Measurements from ENCODE around the gene RSKR.
"Not testable (repeated sequence)": the region's sequence is repeated elsewhere in the genome, so short reads cannot be mapped to it uniquely, and the experiment has no call there.

Gene RSKR

DNA sequence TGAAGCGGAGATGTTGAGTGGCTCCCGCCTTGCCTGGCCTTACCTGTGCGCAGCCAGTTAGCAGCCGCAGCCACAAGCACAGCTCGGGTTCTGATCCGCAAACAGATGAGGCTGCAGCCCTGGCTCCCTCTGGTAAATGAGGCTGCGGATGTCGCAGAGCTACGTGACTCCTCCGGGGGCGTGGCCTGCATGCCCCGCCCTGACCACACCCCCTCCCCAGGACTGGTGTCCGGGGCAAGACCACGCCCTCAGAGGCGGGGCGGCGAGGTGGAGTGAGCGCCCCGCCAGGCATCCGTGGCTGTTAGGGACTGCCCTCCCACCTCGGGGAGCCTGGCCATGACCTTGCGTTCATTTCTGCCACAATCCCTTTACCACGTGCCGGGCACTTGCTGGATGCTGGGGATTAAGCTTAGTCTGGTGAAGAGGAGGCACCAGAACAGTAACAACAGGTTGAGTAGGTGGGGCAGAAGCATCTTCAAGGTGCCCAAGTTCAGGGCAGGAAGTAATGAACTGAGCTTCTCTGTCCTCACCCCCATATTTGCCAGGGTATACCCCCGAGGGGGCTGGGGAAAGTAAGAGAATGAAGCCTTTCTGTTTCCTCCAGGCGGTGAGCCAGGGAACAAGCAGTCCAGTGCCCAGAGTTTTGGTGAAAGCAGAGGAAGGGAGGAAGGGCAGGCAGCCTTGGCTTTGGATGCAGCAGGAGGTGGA, 37.1 kb downstream of the RSKR start, which contains the start of gene ALDOC:
Gene ALDOC (minus strand): TSS at position 138 of the 708 bp plus-strand sequence. CDS start 1,363 bp downstream, outside the sequence.
- peak; percentile 97 for DNase-seq

DNA sequence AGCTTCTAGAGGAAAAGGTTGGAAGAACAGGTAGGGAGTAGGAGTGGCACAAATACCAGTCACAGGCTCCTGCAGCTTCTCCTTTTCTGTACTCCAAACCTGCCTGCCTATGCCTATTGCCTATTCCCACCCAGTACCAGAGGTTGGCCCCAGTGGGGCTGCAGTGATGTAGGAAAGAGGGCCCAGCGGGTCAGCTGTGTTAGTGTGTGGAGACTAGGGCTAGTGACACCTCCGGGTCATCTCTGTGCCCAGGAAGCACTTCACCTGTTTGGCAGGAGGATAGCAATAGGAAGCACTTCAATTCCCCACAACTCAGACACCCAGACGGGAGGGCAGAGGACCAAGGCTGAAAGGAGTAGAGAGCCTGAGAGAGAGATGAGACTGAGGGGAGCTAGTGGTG, 38.0 kb downstream of the RSKR start:
- not testable (repeated sequence) for DNase-seq

DNA sequence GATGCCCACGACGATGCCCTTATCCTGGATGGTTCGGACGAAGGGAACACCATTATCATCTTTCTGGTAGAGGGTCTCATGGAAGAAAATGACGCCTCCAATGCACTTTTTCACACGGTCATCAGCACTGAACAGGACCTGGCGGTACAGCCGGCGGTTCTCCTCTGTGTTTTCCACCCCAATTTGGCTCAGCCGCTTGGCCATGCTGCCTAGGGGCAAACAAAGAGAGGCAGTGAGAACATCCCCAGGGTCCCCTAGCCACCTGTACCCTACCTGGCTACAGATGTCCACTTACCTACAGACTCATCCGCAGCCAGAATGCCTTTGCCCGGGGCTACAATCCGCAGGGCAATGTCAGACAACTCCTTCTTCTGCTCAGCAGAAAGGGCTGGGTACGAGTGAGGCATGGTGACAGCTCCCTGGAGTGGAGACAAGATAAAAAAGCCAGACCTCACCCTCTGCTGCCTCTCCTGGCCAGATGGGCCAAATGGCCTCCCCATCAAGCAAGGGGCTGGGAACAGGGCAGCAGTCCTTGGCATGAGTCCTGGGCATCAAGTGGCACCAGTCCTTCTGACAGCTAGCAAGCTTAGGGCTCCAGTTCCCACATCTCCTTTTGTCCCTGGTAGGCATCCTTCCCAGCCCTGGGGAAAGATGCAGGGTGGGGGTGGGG, 38.7 kb downstream of the RSKR start:
- no peak for DNase-seq

DNA sequence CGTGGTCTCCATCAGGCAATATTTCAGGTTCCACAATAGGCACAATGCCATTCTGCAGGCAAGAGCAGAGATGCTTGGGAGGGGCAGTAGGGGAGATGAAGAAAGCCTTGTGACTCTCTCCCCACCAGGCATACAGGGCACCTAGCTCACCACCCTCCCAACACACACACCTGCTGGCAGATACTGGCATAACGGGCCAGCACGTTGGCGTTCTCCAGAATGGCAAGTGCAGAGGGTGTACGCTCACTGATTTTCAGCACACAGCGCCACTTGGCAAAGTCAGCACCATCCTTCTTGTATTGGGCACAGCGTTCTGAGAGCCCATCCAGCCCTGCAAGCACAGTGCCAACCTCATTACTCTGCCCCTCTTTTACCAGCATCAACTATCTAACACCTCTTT, 39.5 kb downstream of the RSKR start:
- no peak for DNase-seq

DNA sequence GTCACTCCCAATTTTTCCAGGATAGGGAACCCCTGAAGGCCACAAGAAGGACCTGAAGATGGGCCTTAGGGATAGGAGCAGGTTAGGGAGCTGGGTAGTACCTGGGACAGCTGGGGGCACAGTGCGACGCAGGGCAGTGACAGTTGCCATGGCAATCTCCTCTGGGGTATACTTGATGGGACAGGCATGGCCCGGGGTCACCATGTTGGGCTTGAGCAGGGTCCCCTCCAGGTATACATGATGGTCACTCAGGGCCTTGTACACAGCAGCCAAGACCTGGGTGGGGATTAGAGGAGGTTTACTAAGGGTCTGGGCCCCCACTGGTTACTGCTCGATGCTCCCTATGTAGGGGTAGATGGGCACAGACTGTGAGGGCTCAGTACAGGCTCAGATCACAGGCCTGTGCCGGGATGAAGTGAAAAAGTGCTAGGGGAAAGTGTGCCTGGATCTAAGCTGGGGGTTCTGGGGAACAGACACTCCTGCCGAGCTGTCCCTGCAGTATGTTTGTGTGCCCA, 40.0 kb downstream of the RSKR start:
- DNase-seq, result no peak

DNA sequence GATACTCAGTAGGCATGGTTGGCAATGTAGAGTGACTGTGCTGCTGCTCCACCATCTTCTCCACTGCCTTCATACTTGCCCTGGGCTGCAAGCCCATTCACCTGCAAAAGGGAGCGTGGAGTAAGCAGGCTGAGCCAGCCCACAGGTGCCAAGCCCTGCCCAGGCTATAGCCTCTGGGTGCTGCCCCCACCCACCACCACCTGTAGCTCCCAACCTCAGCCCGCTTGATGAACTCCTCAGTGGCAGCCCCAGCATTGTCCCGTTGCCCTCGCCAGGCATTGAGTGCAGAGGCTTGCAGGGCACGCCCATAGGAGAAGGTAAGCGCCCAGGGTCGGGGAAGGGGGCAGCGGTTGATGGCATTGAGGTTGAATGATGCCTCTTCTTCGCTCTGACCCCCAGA, 40.5 kb downstream of the RSKR start:
- DNase-seq, result no peak

DNA sequence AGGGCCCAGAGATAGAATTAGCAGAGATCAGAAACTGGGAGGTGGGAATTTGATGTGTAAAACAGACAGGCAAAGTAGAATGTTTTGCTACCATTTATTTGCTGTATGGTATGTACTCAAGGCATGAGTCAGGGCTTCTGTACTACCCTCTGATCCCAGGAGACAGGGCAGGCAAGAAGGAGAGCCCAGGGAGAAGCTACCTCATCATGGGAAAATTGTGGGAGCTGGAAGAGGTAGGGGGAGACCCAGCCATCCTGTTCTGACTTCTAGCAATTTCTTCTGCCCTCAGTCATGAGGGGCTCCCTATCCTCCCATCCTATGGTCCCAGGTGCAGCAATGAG, 41.0 kb downstream of the RSKR start:
- DNase-seq, result no peak

DNA sequence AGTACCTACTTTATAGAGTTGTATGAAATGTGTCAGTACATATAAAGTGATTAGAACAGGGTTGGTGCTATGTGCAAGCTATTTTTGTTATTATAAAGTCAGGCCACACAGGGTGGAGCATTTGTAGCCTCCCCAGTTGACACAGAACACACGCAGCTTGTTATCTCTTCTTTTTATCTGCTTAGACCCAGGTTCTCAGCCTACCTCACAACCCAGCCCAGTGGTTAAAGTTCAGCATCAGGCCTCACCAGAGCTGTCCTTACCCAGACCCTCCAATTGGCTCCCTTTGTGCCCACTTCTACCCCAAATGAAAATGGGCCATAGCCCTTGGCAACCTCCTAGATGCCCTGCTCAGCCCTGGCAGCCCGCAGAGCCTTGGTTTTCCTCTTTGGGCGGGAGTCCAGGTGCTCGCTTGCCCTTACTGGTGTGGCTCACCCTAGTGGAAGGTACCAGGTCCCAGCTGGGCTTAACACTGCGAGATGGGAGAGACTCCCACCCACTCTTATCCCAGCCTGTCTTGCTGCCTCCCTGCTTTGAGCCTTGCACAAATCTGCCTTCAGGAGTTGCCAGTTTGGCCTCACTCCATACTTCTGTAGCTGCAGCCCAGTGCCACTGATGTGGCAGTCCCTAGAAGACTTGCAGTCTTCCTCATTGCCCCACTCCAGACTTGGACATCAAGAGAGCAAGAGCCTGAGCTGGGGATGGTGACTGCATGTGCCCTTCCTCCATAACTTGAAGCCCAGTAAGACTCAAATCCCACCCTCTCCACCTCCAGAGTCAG, 41.5 kb downstream of the RSKR start:
- no peak for DNase-seq

DNA sequence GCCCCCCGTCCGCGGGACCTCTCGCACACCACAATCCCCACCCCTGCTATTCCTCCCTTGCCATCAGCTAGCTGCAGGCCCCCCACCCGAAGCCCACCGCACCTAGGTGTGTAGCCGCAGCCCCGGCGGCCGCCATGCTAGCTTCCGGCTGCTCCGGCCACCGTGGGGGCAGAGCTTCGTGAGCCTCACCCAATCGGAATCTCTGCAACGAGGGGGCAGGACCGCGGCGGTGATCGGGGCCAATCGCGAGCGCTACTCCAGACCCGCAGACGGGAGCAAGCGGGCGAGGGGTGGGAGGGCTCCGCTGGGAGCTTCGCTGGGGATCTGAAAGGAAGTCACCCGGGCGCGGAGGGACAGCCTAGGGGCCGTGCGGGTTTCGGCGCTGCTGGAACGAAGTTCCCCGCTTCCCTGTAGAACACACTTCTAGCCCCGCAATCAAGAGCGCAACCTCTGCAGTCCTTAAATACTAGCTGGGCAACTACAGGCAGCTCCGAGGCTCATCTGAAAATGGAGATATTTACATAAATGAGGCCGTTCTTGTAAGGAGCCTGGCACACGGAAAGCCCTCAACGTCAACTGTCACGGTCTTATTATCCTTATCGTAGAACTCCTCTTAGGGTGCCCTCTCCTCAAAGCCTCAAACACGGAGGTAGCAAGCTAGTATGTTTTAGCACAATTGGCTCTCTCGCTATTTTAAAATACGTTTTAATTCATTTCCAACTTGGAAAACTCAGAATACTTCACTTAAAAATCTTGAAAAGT, 42.4 kb downstream of the RSKR start, which contains the start of gene PIGS:
Gene PIGS (minus strand): TSS at position 164 of the 762 bp plus-strand sequence. CDS start 28 bp downstream, at position 136.
- DNase-seq, result peak; percentile 95

DNA sequence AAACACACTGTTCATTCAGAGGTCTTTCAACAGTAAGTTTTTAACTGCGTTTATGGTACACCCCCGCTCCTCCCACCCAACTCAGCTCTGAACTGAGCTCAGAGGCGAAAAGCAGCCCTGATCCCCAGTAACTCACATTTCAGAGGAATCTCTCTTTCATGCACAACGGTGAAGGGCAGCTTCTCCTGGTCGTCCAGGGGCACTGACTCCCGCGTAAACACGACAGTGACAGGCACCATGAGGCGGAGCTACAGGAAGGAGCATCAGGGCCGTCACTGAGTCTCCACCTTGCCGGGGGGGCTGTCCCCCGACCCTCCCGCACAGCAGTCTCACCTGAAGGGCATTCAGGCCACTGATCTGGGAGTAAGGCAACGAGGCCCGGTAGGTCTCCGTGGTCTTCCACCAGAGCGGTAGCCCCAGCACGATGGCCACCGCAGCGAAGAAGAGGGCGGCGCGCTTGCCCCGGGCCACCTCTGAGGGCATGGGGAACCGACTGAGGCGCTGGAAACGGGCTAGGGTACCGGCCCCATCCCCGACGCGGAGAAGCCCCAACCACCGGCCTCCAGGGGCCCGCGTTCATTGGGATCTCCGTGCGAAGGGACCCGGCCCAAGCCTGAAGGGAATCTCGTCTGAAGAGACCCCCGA, 43.1 kb downstream of the RSKR start:
- DNase-seq, result peak; percentile 13

DNA sequence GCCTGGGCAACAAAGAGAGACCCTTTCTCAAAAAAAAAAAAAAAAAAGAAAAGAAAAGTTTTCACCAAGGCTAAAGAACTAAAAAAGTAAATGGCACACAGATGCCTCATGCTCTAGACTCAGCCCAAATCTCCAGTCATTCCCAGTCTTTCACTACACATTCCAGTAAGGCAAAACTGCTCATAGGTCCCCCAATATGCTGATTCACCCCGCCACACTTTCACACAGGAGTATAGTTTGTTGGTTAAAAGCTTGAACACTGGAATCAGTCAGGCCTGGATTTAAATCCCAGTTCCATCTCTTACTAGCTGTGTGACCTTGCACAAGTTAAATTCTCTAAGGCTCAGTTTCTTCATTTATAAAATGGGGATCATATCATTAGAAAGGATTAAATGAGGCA, 44.5 kb downstream of the RSKR start:
- DNase-seq, result no peak

DNA sequence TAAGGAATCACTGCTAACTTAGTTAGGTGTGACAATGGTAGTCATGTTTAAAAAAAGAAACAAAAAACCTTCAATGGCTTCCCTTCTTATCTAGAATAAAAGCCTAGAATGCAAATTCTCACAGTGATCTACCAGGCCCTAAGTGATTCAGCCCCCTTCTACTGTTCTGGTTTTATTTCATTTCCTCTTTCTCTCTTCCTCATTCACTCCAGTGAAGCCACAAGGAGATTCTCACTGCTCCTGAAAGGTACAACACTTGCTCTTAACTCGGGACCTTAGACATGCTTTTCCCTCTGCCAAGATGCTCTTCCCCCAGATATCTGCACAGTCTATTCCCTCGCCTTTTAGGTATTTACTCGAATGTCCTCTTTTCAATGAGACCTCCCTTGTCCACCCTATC, 46.4 kb downstream of the RSKR start:
- peak; percentile 73 for DNase-seq

DNA sequence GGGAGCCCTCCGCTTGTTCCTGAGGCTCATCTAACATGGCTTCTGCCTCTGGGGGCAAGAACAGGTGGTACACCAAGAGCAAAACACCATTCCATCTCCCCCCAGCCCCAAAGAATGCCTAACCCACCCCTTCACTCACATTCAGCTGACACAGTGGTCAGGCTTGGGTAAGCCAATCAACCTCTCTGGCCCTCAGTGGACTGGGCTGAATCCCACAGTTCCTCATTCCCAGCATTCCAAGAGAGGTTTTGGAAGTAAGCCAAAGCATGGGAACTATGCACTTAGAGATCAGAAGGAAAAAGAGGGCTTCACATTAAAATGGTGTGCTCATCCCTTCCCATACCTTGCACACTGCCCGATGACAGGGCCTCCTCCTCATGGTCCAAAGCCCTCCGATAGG, 50.5 kb downstream of the RSKR start:
- no peak for DNase-seq
